Adipose tissue (tissue), 3 donors: ENCODE results near the gene SULT2B1. TPM values are rescaled to one million over a fixed set of nuclear protein-coding genes. Genes with fewer than 3 reads are reported as not detected.
A peak's percentile ranks its signal among the peaks of the same experiment; 100 is the strongest.

Source experiments
- H3K27ac ChIP-seq: one replicate; pipeline ENCODE4 v1.5.1; 2013; ENCODE audit warnings: low read depth, low read length
- WGBS, 3 donors: extraction: QIAGEN DNeasy Blood & Tissue Kit; methylation state at CpG; one replicate each; pipeline ENCODE4 v1.1.7; 2013; 5-methylcytosine and 5-hydroxymethylcytosine counted together
- polyA plus RNA-seq, 3 donors: library from polyadenylated mRNA; stranded (reverse); fragments of 200-250 nt; gene quantifications; one replicate each; pipeline ENCODE4 v1.2.3, GENCODE V29; 2013
- donor health status: healthy with polysubstance abuse.
- donor health status: Bipolar disorder and iron deficiency.
- donor health status: healthy.

SULT2B1 gene
- polyA plus RNA-seq, 3 donors: 0.20 to 0.90 (median 0.45) TPM

- H3K27ac ChIP-seq: peak within 1 kb of the TSS; percentile 90
- 0 to 1% (median 1%) methylated on average over 39 to 40 of the region's 40 CpGs for WGBS, 3 donors
These were observed 85.0 kb downstream of the SULT2B1 start, which contains the start of gene DBP for GRCh38 chr19:48636859-48637448. Gene DBP (minus strand): TSS chr19:48637379. CDS start chr19:48636994, 385 bp downstream.

- 0 to 2% (median 0%) methylated on average over 38 of the region's 38 CpGs for WGBS, 3 donors
- peak overlapping the region; percentile 90 for H3K27ac ChIP-seq
These were observed 85.5 kb downstream of the SULT2B1 start for GRCh38 chr19:48637449-48637947.

- WGBS, 3 donors: 5 to 7% (median 6%) methylated on average over 29 of the region's 29 CpGs
- H3K27ac ChIP-seq: peak overlapping the region; percentile 90
These were observed 86.2 kb downstream of the SULT2B1 start for GRCh38 chr19:48637948-48638830.

GRCh38 chr19:48638831-48639381 is 86.9 kb downstream of the SULT2B1 start:
- H3K27ac ChIP-seq: no peak overlapping the region
- 72 to 81% (median 78%) methylated on average over 16 of the region's 16 CpGs for WGBS, 3 donors

- WGBS, 3 donors: 61 to 74% (median 73%) methylated on average over 31 to 33 of the region's 33 CpGs
- no peak overlapping the region for H3K27ac ChIP-seq
These were observed 87.8 kb downstream of the SULT2B1 start for GRCh38 chr19:48639483-48640375.

- H3K27ac ChIP-seq: no peak overlapping the region
- 90 to 98% (median 96%) methylated on average over 1 to 2 of the region's 2 CpGs for WGBS, 3 donors
These were observed 89.9 kb downstream of the SULT2B1 start for GRCh38 chr19:48641850-48642249.

GRCh38 chr19:48642862-48643261 is 90.9 kb downstream of the SULT2B1 start:
- 87 to 93% (median 88%) methylated on average over 5 of the region's 5 CpGs for WGBS, 3 donors
- no peak overlapping the region for H3K27ac ChIP-seq

GRCh38 chr19:48644355-48644754 is 92.4 kb downstream of the SULT2B1 start:
- no peak overlapping the region for H3K27ac ChIP-seq
- 69 to 83% (median 76%) methylated on average over 4 of the region's 4 CpGs for WGBS, 3 donors

GRCh38 chr19:48644839-48645619 is 93.1 kb downstream of the SULT2B1 start:
- WGBS, 3 donors: 2 to 4% (median 3%) methylated on average over 24 to 25 of the region's 25 CpGs

GRCh38 chr19:48645620-48646000 is 93.6 kb downstream of the SULT2B1 start:
- WGBS, 3 donors: 0 to 1% (median 0%) methylated on average over 6 of the region's 6 CpGs
- no peak overlapping the region for H3K27ac ChIP-seq

More at GRCh38 chr19:48644839-48645619, 93.1 kb downstream of the SULT2B1 start:
- no peak overlapping the region for H3K27ac ChIP-seq

- no peak within 1 kb of the TSS for H3K27ac ChIP-seq
- WGBS, 3 donors: 0 to 1% (median 0%) methylated on average over 28 to 33 of the region's 33 CpGs
These were observed 94.2 kb downstream of the SULT2B1 start, which contains the start of gene CA11 for GRCh38 chr19:48646001-48646721. Gene CA11 (minus strand): TSS chr19:48646187. CDS start chr19:48645632, 555 bp downstream.

- WGBS, 3 donors: 11 to 32% (median 17%) methylated on average over 3 to 8 of the region's 10 CpGs
- H3K27ac ChIP-seq: no peak overlapping the region
These were observed 94.8 kb downstream of the SULT2B1 start for GRCh38 chr19:48646722-48647216.

- 75 to 80% (median 80%) methylated on average over 2 of the region's 2 CpGs for WGBS, 3 donors
- no peak overlapping the region for H3K27ac ChIP-seq
These were observed 96.2 kb downstream of the SULT2B1 start for GRCh38 chr19:48648134-48648533.
